D721Med (cell line): ENCODE data around the gene EDAR.

Experiments used
- DNase-seq: peaks from one replicate; pipeline ENCODE4 v3.0.0; 2011; ENCODE audit warnings: low spot score; ENCODE audit not compliant: insufficient read length
- FAIRE-seq: peaks from 2 replicates; lab custom pipeline; 2011; peaks lifted over from hg19 to GRCh38; lab: Jason Lieb, UNC
- TF ChIP-seq, protein P1 (sequence below): IDR thresholded peaks from 2 replicates; pipeline ENCODE4 v1.5.1; 2012; ENCODE audit warnings: mild to moderate bottlenecking, control low read depth; ENCODE audit not compliant: insufficient read depth; ENCODE audit errors: missing control alignments

Gene EDAR

GRCh38 chr2:108922141-108922915 is 66.7 kb downstream of the EDAR start:
- no peak for DNase-seq
- TF ChIP-seq, protein P1, sequence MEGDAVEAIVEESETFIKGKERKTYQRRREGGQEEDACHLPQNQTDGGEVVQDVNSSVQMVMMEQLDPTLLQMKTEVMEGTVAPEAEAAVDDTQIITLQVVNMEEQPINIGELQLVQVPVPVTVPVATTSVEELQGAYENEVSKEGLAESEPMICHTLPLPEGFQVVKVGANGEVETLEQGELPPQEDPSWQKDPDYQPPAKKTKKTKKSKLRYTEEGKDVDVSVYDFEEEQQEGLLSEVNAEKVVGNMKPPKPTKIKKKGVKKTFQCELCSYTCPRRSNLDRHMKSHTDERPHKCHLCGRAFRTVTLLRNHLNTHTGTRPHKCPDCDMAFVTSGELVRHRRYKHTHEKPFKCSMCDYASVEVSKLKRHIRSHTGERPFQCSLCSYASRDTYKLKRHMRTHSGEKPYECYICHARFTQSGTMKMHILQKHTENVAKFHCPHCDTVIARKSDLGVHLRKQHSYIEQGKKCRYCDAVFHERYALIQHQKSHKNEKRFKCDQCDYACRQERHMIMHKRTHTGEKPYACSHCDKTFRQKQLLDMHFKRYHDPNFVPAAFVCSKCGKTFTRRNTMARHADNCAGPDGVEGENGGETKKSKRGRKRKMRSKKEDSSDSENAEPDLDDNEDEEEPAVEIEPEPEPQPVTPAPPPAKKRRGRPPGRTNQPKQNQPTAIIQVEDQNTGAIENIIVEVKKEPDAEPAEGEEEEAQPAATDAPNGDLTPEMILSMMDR = no peak
- FAIRE-seq = no peak

GRCh38 chr2:108921096-108922030 is 67.7 kb downstream of the EDAR start:
- DNase-seq (no peak), FAIRE-seq (no peak)
- TF ChIP-seq, protein P1 = no peak

DNA sequence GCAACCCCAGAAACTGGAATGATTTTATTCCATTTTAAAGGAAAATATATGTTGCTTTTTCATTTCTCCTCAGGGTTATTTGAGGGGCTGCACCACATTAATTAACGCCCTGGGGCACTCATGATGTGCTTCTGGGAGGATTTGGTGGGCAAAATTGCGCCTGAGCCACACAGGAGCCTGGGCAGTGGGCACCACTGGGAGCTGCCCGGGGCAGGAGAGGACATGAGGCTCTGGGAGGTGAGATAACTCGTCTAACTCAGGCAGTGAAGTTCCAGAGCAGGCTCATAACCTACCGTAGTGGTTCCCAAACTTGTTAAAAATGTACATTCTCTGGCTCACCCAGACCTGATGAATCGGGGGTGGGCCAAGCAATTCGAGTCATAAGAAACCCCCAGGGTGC is 68.3 kb downstream of the EDAR start:
- FAIRE-seq = no peak
- no peak for DNase-seq
- TF ChIP-seq, protein P1 = no peak

DNA sequence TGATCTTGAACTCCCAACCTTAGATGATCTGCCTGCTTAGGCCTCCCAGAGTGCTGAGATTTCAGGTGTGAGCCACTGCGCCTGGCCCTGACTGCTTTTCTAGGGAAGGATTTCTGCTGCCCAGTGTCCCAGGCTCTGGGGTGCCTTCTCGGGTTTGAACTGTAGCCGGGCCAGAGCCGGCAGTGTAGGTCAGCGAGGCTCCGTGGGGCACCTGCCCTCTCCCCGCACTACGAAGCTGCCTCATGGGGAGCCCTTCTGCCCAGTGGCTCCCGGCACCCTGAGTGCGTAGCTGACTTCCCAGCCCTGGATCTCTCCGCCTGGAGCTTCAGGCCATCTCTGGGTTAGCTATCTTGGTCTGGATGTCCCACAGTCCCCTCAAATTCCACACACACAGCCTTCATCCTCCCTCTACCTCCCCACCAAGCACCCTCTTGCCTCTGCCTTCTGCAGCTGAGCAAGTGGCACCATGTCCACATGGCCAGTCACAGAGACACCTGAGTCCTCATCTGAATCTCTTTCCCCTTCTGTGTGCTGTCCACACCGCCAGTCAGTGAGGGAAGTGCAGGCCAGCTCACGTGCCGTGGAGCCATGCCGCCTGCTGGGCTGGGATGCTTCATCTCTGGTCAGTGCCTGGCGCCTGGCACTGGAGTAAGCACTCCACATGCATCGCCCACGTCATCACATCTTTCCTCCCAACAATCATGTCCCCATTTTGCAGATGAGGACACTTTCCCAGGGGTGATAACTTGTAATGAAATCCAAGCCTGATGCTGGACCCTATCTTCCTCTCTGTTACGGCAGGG is 69.2 kb downstream of the EDAR start:
- FAIRE-seq = no peak

DNA sequence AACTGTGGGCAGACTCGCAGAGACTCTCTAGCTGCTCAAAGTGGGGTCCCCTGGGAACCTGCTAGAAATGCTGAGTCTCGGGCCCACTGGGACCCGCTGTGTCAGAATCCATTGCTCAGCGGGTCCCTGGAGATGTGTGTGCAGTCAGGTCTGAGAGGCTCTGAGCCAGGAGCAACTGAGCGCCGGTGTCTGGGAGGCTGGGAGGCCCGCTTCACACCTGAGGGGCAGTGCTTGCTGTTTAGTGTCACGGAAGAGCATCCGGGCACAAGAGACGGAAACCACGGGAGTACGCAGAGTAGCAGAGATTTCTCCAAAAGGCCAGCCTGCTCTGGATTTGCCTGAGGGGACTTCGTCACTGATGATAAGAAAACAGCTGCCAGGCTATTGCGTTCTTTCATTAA is 70.1 kb downstream of the EDAR start:
- TF ChIP-seq, protein P1 = no peak
- DNase-seq (no peak), FAIRE-seq (no peak)

More for the DNA sequence above, 69.2 kb downstream of the EDAR start:
- TF ChIP-seq, protein P1 = no peak
- no peak for DNase-seq

- TF ChIP-seq, protein P1 = no peak
- FAIRE-seq = no peak
- peak; percentile 5 for DNase-seq
Measured at GRCh38 chr2:108918156-108918874, 70.7 kb downstream of the EDAR start.
